PC-3 (cell line): Measurements from ENCODE around the gene ACSS2. TPM values are rescaled to one million over a fixed set of nuclear protein-coding genes. Genes with fewer than 3 reads are reported as not detected.
A peak's percentile ranks its signal among the peaks of the same experiment; 100 is the strongest.

ENCODE experiments used
- ATAC-seq: fragments of 200-7000 bp; cut with Tn5 transposase; 2 replicates; pipeline ENCODE4 v1.9.1; 2020; ENCODE audit warnings: mild to moderate bottlenecking, moderate library complexity
- BruUV-seq: library from RNA; stranded (reverse); fragments of 400-500 nt; replicated peaks from 2 replicates; lab custom pipeline; 2021; lab: Mats Ljungman, UMichigan
- CTCF ChIA-PET: fragments of 300-600 bp; sonication (Branson Sonifier 250); formaldehyde crosslinking; loops from one replicate; lab custom pipeline; 2022; ENCODE audit warnings: antibody characterized with exemption; lab: Charles Lee
- POLR2A ChIA-PET: fragments of 300-600 bp; sonication (Branson Sonifier 250); formaldehyde crosslinking; loops from one replicate; lab custom pipeline; 2022; ENCODE audit warnings: antibody characterized with exemption; ENCODE audit not compliant: unreplicated experiment; lab: Charles Lee
- DNase-seq: peaks from one replicate; pipeline ENCODE4 v3.0.0-alpha.2; 2015
- H2AFZ ChIP-seq: fragments of 300-600 bp; sonication (generic); 2 replicates; pipeline ENCODE4 v1.6.0; 2016; ENCODE audit warnings: antibody characterized with exemption, low read length
- H3F3A ChIP-seq: fragments of 300-600 bp; sonication (generic); one replicate; pipeline ENCODE4 v1.6.0; 2017; ENCODE audit warnings: antibody characterized with exemption, low read length, control low read depth, mild to moderate bottlenecking; ENCODE audit not compliant: unreplicated experiment
- H3K27ac ChIP-seq: fragments of 300-600 bp; sonication (generic); 2 replicates; pipeline ENCODE4 v1.5.1; 2016; ENCODE audit warnings: mild to moderate bottlenecking, low read length
- H3K27me3 ChIP-seq: fragments of 300-600 bp; sonication (generic); 2 replicates; pipeline ENCODE4 v1.6.1; 2016; ENCODE audit warnings: low read length, mixed read lengths
- H3K36me3 ChIP-seq: fragments of 300-600 bp; sonication (generic); 2 replicates; pipeline ENCODE4 v1.6.1; 2016; ENCODE audit warnings: low read depth, mixed run types, low read length, mixed read lengths
- H3K4me1 ChIP-seq: fragments of 300-600 bp; sonication (generic); 2 replicates; pipeline ENCODE4 v1.5.1; 2016; ENCODE audit warnings: low read length; ENCODE audit not compliant: insufficient read depth
- H3K4me2 ChIP-seq: fragments of 300-600 bp; sonication (generic); 2 replicates; pipeline ENCODE4 v1.6.0; 2016; ENCODE audit warnings: low read length
- H3K4me3 ChIP-seq: fragments of 300-600 bp; sonication (generic); 2 replicates; pipeline ENCODE4 v1.5.1; 2016; ENCODE audit warnings: mild to moderate bottlenecking, low read length, mixed read lengths
- H3K79me2 ChIP-seq: fragments of 300-600 bp; sonication (generic); 2 replicates; pipeline ENCODE4 v1.6.1; 2017; ENCODE audit warnings: low read length, mixed read lengths
- H3K9ac ChIP-seq: fragments of 300-600 bp; sonication (generic); 2 replicates; pipeline ENCODE4 v1.6.0; 2016; ENCODE audit warnings: mild to moderate bottlenecking, low read length
- H3K9me2 ChIP-seq: fragments of 300-600 bp; sonication (generic); replicated peaks from 2 replicates; pipeline ENCODE4 v1.6.1; 2016; ENCODE audit warnings: mixed run types, low read length, mixed read lengths
- H3K9me3 ChIP-seq: fragments of 300-600 bp; sonication (generic); 2 replicates; pipeline ENCODE4 v1.6.1; 2016; ENCODE audit warnings: low read length, mixed read lengths
- H4K20me1 ChIP-seq: fragments of 300-600 bp; sonication (generic); 2 replicates; pipeline ENCODE4 v1.6.1; 2016; ENCODE audit warnings: low read length, mixed read lengths
- EZH2 ChIP-seq: fragments of 300-600 bp; sonication (generic); IDR thresholded peaks from one replicate; pipeline ENCODE4 v1.6.1; 2017; ENCODE audit warnings: antibody characterized with exemption, mild to moderate bottlenecking, low read length; ENCODE audit not compliant: unreplicated experiment
- EZH2phosphoT487 ChIP-seq: fragments of 300-600 bp; sonication (generic); IDR thresholded peaks from 2 replicates; pipeline ENCODE4 v1.6.1; 2018; ENCODE audit warnings: mild to moderate bottlenecking, antibody characterized with exemption, low read length, borderline replicate concordance
- intact Hi-C: fragments of 100-400 bp; cut with micrococcal nuclease; formaldehyde crosslinking; loops from 2 replicates; pipeline ENCODE4 v1.9.0; 2023
- total RNA-seq: library from RNA; depleted of rRNA; stranded (reverse); fragments of >200 nt; gene quantifications from 2 replicates; pipeline ENCODE4 v1.2.3, GENCODE V29; 2014
- TF ChIP-seq, protein P1 (sequence below): fragments of 300-600 bp; sonication (generic); conservative IDR thresholded peaks from 2 replicates; pipeline ENCODE4 v1.5.1; 2017; ENCODE audit warnings: antibody characterized with exemption, low read depth, mild to moderate bottlenecking, low read length

ACSS2 gene
- total RNA-seq, 1 experiment from 2014 or later = 78.9 TPM

DNA sequence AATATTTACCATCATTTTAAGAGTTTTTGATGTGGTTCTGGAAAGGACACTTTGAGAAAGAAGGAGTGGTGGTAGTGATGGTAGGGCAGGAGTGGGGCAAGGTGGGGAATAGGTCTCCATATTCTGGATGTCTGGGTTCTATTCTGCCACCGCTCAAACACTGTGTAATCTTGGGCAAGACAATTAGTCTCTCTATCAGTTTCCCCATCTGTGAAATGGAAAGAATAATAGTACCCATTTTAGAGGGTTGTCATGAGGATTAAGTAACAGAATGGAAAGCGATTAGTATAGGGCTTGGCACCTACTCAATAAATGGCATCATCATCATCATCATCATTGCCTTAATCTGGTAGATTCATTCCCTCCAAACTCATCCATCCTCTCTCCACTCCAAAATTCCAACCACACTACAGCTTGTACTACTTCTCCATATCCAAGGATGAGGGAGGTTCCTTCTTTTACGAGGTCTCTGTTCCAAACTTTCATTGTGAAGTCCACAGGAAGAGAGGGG, 2.8 kb upstream of the ACSS2 start:
- no peak overlapping the region for H3K27ac ChIP-seq
- peaks cover 14% of the 10 kb centered on the region for H3K4me1 ChIP-seq
- H3K9ac ChIP-seq = no peak overlapping the region
- H2AFZ ChIP-seq = peak overlapping the region; percentile 85; the same call in 1 of the 2 replicates
- ChIA-PET CTCF (interaction anchor here (0.6 to 1.9 kb wide), 7 partner anchors 26 to 133 kb away, joined by 3 to 30 read pairs (median 5); partner anchors contain the start of genes GSS and MYH7B), POLR2A (interaction anchor here (1.3 kb wide), 1 partner anchor 82 kb away, joined by 5 read pairs; the partner anchor contains the start of genes GSS and MYH7B)
- no peaks in the 10 kb centered on the region for H3K27me3 ChIP-seq
- ATAC-seq = no peak
- TF ChIP-seq EZH2phosphoT487 (no peak), EZH2 (no peak)
- TF ChIP-seq, protein P1, sequence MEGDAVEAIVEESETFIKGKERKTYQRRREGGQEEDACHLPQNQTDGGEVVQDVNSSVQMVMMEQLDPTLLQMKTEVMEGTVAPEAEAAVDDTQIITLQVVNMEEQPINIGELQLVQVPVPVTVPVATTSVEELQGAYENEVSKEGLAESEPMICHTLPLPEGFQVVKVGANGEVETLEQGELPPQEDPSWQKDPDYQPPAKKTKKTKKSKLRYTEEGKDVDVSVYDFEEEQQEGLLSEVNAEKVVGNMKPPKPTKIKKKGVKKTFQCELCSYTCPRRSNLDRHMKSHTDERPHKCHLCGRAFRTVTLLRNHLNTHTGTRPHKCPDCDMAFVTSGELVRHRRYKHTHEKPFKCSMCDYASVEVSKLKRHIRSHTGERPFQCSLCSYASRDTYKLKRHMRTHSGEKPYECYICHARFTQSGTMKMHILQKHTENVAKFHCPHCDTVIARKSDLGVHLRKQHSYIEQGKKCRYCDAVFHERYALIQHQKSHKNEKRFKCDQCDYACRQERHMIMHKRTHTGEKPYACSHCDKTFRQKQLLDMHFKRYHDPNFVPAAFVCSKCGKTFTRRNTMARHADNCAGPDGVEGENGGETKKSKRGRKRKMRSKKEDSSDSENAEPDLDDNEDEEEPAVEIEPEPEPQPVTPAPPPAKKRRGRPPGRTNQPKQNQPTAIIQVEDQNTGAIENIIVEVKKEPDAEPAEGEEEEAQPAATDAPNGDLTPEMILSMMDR = no peak
- no peaks in the 10 kb centered on the region for H3K9me3 ChIP-seq
- no TSS peak for BruUV-seq
- no peaks in the 10 kb centered on the region for H4K20me1 ChIP-seq
- no peaks in the 10 kb centered on the region for H3K36me3 ChIP-seq
- intact Hi-C loops = loop anchor here (1.0 to 5.0 kb wide), 4 partner anchors 39 to 219 kb away; partner anchors contain the start of genes GSS, MYH7B and TRPC4AP
- H3K4me3 ChIP-seq = no peak overlapping the region; the same call in 1 of the 2 replicates
- H3K9me2 ChIP-seq = no peaks in the 10 kb centered on the region
- no peak for DNase-seq
- H3F3A ChIP-seq = no peaks in the 10 kb centered on the region
- peaks cover 19% of the 10 kb centered on the region for H3K79me2 ChIP-seq
- H3K4me2 ChIP-seq = peak overlapping the region; percentile 92; the same call in 1 of the 2 replicates

DNA sequence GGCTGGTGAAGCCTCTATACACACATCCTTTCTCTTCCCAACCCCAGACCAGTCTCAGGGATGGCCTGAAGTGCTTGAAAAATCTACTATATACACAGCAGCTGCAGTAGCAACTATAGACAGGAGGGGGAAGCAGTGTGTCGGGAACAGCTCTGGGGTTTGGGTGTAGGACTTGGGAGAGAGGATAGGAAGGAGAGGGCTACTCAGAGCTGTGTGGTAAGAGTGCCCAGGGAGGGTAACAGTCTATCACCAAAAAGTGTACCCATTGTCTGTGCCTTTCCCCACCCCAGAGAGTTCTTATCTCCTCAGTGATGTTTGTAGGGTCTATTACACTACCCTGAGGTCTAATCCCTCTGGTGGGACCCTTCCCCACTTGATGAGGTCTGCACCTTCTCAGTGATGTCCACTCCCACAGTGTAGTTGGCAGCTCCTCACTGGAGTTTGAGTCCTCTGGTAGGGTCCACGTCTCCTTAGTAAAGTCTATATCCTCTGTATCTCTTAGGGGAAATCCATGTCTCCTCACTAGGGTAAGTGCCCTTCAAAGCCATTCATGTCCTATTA, 2.2 kb upstream of the ACSS2 start:
- intact Hi-C loops = loop anchor here (1.0 to 5.0 kb wide), 4 partner anchors 40 to 218 kb away; partner anchors contain the start of genes GSS, MYH7B and TRPC4AP
- H3K79me2 ChIP-seq = peaks cover 20% of the 10 kb centered on the region
- ATAC-seq = peak; percentile 31
- CTCF ChIA-PET = interaction anchor here (0.5 to 1.9 kb wide), 9 partner anchors 26 to 575 kb away, joined by 3 to 30 read pairs (median 4); partner anchors contain the start of genes GSS and MYH7B
- peak; percentile 95 for DNase-seq
- H3K36me3 ChIP-seq = no peaks in the 10 kb centered on the region
- no peak overlapping the region for H3K4me2 ChIP-seq
- no peak overlapping the region for H3K4me3 ChIP-seq
- H2AFZ ChIP-seq = no peak overlapping the region
- no peaks in the 10 kb centered on the region for H3K9me2 ChIP-seq
- no peak overlapping the region for H3K9ac ChIP-seq
- H3K27ac ChIP-seq = no peak overlapping the region
- no peaks in the 10 kb centered on the region for H4K20me1 ChIP-seq
- TF ChIP-seq, protein P1 = peak; percentile 93
- TF ChIP-seq EZH2 = no peak
- no TSS peak for BruUV-seq
- H3F3A ChIP-seq = no peaks in the 10 kb centered on the region
- H3K9me3 ChIP-seq = no peaks in the 10 kb centered on the region
- H3K4me1 ChIP-seq = peaks cover 14% of the 10 kb centered on the region
- POLR2A ChIA-PET = interaction anchor here (0.6 to 1.3 kb wide), 3 partner anchors 82 to 404 kb away, joined by 3 to 5 read pairs (median 3); partner anchors contain the start of genes GSS, MMP24OS and MYH7B
- H3K27me3 ChIP-seq = no peaks in the 10 kb centered on the region
